NCI-H1436 (cell line): ENCODE data around the gene MEIOC.

Experiments used
- DNase-seq: peaks from one replicate; lab custom pipeline; 2025; lab: John Stamatoyannopoulos, UW

Gene MEIOC

DNA sequence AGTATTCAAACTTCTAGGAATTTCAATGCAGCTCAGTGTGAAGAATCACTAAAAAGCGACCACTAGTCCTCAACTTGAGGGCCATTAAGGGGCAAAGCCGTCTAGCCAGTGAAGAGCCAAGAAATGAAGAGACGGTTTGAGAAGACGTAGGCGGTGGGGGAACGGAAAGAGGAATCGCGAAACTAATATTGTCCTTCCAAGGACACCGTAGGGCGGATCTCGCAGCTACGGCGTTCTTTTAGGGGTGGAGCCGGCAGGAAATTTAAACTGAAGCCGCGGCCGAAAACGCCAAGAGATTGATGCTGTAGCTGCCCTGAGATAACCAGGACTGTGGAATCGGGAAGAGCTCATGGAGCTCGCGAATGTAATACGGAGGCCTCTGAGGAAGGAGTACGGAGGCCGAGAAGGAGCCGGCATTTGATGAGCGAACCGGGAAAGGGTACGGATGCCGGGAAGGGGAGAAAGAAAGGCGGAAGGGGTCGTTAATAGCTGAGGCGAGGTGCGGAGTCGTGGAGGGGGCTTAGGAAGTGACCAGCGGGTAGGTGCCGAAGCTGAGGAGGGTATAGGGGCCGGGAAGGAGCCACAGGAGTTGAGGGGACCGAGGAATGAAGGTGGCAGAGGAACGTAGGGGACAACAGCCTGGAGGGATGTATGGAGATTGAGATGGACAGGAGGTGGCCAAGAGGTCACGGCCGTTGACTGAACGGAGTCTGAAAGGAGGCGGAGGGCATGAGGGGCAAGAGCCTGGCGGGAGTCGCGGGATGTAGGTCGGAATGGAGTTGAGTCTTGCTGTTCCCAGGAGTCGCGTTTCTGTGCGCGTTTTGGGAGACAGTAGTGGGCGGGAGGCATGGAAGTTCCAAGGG, 52.4 kb downstream of the MEIOC start, which contains the start of gene DBF4B:
Gene DBF4B (plus strand): TSS at position 265 of the 863 bp plus-strand sequence. CDS start 156 bp downstream, at position 421.
- peak; percentile 91 for DNase-seq

DNA sequence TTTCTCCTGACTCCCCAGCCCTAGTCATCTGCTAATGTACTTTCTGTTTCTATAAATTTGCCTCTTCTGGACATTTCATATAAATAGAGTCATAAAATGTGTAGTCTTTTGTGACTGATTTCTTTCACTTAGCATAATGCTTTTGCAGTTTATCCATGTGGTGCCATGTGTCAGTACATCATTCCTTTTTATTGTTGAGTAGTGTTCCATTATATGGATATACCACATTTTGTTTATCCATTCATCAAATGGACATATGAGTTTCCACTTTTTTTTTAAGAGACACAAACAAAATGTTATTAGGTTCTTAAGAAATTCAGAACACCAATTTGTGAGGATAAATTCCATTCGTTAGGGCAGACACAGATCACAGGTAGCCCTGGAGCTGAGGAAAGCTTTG, 63.2 kb downstream of the MEIOC start:
- DNase-seq: no peak

GRCh38 chr17:44722254-44722653, 66.0 kb downstream of the MEIOC start:
- DNase-seq: no peak
